ENCODE measurements around the gene MTMR2.
A peak's percentile ranks its signal among the peaks of the same experiment; 100 is the strongest.

The MTMR2 gene

DNA sequence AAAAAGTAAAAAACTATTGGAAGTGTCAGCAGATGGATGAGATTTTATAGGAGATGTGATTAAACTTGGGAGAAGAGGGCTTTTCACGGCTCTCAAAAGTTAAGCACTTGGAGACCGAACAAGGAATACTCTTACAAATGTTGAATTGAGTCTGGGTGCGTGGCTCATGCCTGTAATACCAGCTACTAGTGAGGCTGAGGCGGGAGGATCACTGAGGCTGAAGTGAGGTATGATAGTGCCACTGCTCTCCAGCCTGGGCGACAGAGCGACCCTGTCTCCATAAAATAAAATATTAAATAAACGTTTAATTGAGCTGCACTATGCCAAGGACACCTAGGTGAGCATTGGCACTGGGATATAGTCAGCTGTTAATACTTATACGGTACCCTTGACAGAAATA lies 131.7 kb downstream of the MTMR2 start:
- H3K4me3 Mint-ChIP-seq, result peak overlapping the region; percentile 98 to 100
- H3K27me3 Mint-ChIP-seq, result no peaks in the 10 kb centered on the region
- H3K27ac Mint-ChIP-seq, result peak overlapping the region in 1 of 2 donors; percentile 84
- peaks cover 46% of the 10 kb centered on the region for H3K4me1 Mint-ChIP-seq
- H3K9me3 Mint-ChIP-seq, result no peaks in the 10 kb centered on the region
- ATAC-seq, result no peak
- DNase-seq, result no peak

DNA sequence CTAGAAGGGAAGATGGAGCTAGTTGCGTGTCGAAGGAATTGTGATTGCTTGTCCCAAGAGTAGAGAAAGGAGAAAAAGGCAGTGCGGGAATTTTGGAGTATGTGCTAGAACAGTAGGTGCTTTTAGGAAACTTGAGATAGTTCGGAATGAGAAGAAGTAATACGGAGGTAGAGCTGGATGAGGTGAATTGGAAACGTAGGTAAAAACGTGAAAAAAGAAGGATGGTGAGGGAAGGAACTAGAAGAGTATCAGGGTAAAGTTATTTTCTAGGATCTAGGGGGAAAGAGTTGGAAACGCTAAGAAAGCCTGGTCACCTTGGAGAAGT lies 132.2 kb downstream of the MTMR2 start:
- no peaks in the 10 kb centered on the region for H3K27me3 Mint-ChIP-seq
- H3K4me1 Mint-ChIP-seq, result peaks cover 46% of the 10 kb centered on the region
- no peak for ATAC-seq
- H3K4me3 Mint-ChIP-seq, result peak overlapping the region; percentile 98 to 100
- H3K27ac Mint-ChIP-seq, result peak overlapping the region in 1 of 2 donors; percentile 100
- H3K9me3 Mint-ChIP-seq, result no peaks in the 10 kb centered on the region
- no peak for DNase-seq

GRCh38 chr11:95790933-95791708 lies 132.8 kb downstream of the MTMR2 start:
- peaks cover 46% of the 10 kb centered on the region for H3K4me1 Mint-ChIP-seq
- peak overlapping the region; percentile 98 to 100 for H3K4me3 Mint-ChIP-seq
- no peaks in the 10 kb centered on the region for H3K9me3 Mint-ChIP-seq
- ATAC-seq (no peak), DNase-seq (peak; percentile 53 to 72)
- peak overlapping the region; percentile 100 for H3K27ac Mint-ChIP-seq
- H3K27me3 Mint-ChIP-seq, result no peaks in the 10 kb centered on the region

- no peaks in the 10 kb centered on the region for H3K27me3 Mint-ChIP-seq
- ATAC-seq (peak; percentile 80), DNase-seq (peak; percentile 93 to 97)
- no peaks in the 10 kb centered on the region for H3K9me3 Mint-ChIP-seq
- H3K27ac Mint-ChIP-seq, result peak within 1 kb of the TSS; percentile 100
- peak within 1 kb of the TSS; percentile 98 to 100 for H3K4me3 Mint-ChIP-seq
- H3K4me1 Mint-ChIP-seq, result peaks cover 46% of the 10 kb centered on the region
These were observed 133.6 kb downstream of the MTMR2 start, which contains the start of gene CEP57 for GRCh38 chr11:95790123-95790932. CEP57 (plus strand) TSS chr11:95790498; CDS start chr11:95790699, 201 bp downstream.

GRCh38 chr11:95789506-95790122 lies 134.3 kb downstream of the MTMR2 start, which contains the start of gene FAM76B:
FAM76B (minus strand) TSS chr11:95789782; CDS start chr11:95789478, 304 bp downstream.
- ATAC-seq (peak; percentile 85), DNase-seq (peak; percentile 97 to 99)
- H3K27ac Mint-ChIP-seq, result peak within 1 kb of the TSS; percentile 100
- H3K4me1 Mint-ChIP-seq, result peaks cover 41% of the 10 kb centered on the region
- H3K9me3 Mint-ChIP-seq, result no peaks in the 10 kb centered on the region
- no peaks in the 10 kb centered on the region for H3K27me3 Mint-ChIP-seq
- peak within 1 kb of the TSS; percentile 98 to 100 for H3K4me3 Mint-ChIP-seq

- Mint-ChIP-seq H3K9me3 (no peaks in the 10 kb centered on the region), H3K27ac (peak overlapping the region; percentile 100), H3K4me3 (peak overlapping the region; percentile 98 to 100), H3K27me3 (no peaks in the 10 kb centered on the region), H3K4me1 (peaks cover 35% of the 10 kb centered on the region)
- ATAC-seq (no peak), DNase-seq (no peak)
These were observed 134.9 kb downstream of the MTMR2 start for GRCh38 chr11:95788921-95789505.
